ENCODE data around the gene ISM1.

DNA sequence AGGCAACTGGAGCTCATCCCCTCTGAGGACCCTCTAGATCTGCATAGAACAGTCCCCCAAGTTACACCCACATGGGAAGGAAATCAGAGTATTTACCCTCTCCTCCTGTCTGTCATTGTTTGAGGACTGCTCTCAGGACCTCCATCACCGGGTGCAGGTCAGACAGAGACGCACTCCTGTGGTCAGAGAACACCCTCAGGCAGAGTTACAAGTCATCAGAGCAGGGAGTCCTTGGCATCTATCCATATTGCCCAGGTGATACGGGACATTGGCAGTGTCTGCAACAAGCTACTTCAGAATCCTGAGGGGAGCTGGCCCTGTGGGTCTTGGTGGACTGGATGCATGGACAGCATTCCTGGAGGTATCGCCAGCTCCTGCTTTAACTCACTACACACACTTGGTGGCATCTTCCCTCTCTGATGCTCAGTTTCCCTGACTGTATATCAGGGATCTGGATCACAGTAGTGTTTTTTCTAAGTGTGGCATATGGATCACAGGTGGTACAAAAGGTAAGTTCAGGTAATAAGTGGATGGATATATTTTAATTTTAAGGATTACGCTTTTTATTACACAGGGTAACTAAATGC lies 15.1 kb upstream of the ISM1 start:
- no peak for TF ChIP-seq CTCF (IDR thresholded peaks at IDR 0.05)
- TF ChIP-seq POLR2A (IDR thresholded peaks at IDR 0.05): no peak
- no peak for TF ChIP-seq POLR2AphosphoS5 (IDR thresholded peaks at IDR 0.05)
